ENCODE results near the gene ENPP5.

DNA sequence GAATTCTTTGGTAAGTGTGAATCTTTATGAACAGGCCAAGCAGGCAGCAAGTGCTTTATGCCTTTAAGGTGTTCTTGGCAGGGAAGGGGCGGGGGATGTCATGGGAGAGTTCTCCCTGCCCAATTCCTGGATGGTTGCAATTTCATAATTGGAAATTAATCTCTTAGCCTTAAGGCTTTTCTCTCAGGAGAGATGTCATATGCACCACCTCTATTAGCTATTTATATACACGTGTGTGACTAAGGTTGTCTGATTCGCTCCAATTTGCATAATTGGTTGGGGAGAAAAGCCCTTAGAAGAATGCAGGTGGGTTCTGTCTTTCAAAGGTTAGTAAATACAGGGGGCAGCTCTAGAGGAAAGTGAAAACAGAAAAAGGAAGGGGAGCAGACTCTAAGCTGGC is 5.2 kb upstream of the ENPP5 start:
- TF ChIP-seq, protein P1, sequence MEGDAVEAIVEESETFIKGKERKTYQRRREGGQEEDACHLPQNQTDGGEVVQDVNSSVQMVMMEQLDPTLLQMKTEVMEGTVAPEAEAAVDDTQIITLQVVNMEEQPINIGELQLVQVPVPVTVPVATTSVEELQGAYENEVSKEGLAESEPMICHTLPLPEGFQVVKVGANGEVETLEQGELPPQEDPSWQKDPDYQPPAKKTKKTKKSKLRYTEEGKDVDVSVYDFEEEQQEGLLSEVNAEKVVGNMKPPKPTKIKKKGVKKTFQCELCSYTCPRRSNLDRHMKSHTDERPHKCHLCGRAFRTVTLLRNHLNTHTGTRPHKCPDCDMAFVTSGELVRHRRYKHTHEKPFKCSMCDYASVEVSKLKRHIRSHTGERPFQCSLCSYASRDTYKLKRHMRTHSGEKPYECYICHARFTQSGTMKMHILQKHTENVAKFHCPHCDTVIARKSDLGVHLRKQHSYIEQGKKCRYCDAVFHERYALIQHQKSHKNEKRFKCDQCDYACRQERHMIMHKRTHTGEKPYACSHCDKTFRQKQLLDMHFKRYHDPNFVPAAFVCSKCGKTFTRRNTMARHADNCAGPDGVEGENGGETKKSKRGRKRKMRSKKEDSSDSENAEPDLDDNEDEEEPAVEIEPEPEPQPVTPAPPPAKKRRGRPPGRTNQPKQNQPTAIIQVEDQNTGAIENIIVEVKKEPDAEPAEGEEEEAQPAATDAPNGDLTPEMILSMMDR (IDR thresholded peaks at IDR 0.05; ENCODE audit: low read length): no peak
- no peak for TF ChIP-seq EZH2 (IDR thresholded peaks at IDR 0.05; ENCODE audit: borderline replicate concordance, low read length)

Data from OCI-LY1 (cell line).